Measurements from ENCODE around the gene SLC23A3. TPM values are rescaled to one million over a fixed set of nuclear protein-coding genes. Genes with fewer than 3 reads are reported as not detected.

SLC23A3 gene
- total RNA-seq, 4 donors from 2014 or later = 0.26 to 8.1 (median 1.8) TPM; not detected in 1

DNA sequence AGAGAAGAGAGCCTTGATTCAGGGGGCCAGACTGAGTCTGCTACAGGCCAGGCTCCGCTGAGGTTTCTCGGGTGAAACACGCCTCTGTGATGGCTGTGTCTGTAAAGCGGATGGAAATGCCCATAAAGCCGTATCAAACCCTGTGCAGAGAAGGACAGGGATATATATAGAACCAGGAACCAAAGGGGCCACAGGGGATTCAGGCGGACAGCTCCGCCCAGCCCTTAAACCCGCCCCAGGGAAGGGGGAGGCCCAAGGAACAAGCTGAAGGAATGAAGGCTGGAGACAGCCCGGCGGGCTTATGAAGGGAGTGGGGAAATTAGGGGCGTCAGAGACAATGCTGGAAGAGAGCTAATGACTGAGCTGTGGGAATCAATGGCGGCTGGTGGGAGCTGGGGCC lies 51.3 kb downstream of the SLC23A3 start:
- no peaks in the 10 kb centered on the region for H3K36me3 ChIP-seq
- H3K27ac ChIP-seq = no peak overlapping the region
- H3K4me1 ChIP-seq = no peaks in the 10 kb centered on the region
- intact Hi-C loops (cut with DNase I; ENCODE audit: low total_unique reads) = no loop called here
- no peak overlapping the region for H3K4me3 ChIP-seq
- H3K9me3 ChIP-seq = no peaks in the 10 kb centered on the region
- no peak for TF ChIP-seq POLR2A (IDR thresholded peaks at IDR 0.05)
- TF ChIP-seq, protein P1, sequence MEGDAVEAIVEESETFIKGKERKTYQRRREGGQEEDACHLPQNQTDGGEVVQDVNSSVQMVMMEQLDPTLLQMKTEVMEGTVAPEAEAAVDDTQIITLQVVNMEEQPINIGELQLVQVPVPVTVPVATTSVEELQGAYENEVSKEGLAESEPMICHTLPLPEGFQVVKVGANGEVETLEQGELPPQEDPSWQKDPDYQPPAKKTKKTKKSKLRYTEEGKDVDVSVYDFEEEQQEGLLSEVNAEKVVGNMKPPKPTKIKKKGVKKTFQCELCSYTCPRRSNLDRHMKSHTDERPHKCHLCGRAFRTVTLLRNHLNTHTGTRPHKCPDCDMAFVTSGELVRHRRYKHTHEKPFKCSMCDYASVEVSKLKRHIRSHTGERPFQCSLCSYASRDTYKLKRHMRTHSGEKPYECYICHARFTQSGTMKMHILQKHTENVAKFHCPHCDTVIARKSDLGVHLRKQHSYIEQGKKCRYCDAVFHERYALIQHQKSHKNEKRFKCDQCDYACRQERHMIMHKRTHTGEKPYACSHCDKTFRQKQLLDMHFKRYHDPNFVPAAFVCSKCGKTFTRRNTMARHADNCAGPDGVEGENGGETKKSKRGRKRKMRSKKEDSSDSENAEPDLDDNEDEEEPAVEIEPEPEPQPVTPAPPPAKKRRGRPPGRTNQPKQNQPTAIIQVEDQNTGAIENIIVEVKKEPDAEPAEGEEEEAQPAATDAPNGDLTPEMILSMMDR (IDR thresholded peaks at IDR 0.05) = no peak
- no peak for DNase-seq
- no peaks in the 10 kb centered on the region for H3K27me3 ChIP-seq

DNA sequence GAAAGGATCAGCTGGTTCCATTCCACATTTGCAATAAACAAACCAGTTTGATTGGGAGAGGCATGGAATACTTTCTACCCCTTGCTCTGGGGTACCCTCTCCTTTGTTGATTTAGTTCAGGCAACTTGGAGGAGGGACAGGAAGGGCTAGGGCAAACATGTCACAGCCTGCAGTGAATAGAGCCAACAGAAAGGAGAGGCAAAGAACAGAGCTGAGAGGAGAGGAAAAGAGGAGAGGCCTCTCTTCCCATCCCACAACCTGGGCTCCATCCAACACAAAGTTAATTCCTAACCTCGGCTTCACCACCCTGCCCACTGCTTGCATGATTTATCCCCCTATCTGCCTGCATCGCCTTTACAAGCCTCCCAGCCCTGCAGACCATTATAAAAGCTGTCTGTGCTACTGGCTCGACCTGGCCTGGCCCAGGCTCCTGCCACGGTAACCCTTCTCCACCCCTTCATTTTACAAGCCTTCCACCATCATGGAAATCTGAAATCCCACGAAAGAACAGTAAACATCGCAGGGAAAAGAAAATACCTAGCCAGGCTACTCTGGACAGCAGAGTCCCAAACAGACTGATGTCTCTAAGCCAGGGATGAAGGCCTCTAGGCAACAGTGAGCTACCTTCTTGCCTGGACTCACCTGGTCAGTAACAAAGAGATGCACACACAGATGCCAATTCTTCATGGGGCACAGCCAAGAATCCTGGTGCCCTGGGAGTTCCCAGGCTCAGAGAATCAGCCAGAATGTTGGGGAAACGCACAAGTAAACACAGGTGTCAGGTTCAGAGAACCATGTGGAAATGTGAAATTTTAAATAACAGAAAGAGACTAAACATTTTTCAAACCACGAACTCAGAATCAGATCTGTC lies 52.8 kb downstream of the SLC23A3 start:
- no peak overlapping the region for H3K27ac ChIP-seq
- H3K27me3 ChIP-seq = no peaks in the 10 kb centered on the region
- no peaks in the 10 kb centered on the region for H3K4me1 ChIP-seq
- TF ChIP-seq, protein P1 (IDR thresholded peaks at IDR 0.05) = no peak
- TF ChIP-seq POLR2A (IDR thresholded peaks at IDR 0.05) = no peak
- H3K9me3 ChIP-seq = no peaks in the 10 kb centered on the region
- DNase-seq = no peak
- no peaks in the 10 kb centered on the region for H3K36me3 ChIP-seq
- intact Hi-C loops (cut with DNase I; ENCODE audit: low total_unique reads) = no loop called here
- no peak overlapping the region for H3K4me3 ChIP-seq

DNA sequence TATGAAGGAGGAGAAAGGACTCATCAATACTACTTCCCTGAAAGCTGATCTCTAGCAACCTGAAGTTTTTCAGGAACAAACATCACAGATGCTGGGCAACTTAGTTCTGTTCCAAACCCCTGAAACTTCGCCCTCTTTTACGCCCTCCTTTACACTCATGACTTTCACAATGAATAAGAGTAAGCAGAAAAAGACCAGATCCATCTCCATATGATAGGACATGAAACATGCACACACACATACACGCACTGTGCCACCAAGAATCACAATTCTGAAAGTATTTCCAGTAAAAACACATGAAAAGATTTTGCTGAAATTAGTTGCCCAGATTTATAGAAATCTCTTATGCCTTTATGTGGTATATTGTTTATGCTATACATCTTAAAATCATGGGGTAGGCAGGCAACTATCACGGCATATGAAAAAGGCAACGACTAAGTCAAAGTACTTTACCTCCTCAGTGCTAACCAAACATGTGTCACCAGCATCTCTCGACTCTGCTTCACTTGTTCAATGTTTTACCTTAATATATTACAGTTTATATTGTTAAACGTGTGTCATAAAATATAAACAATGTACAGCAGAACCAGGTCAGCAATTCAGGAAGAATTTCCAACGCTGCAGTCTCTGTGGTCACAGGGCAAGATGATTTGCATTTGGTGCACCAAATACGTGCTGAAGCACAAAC lies 57.0 kb downstream of the SLC23A3 start:
- Histone ChIP-seq H3K4me3 (no peak overlapping the region), H3K36me3 (no peaks in the 10 kb centered on the region), H3K9me3 (no peaks in the 10 kb centered on the region), H3K27ac (no peak overlapping the region), H3K4me1 (no peaks in the 10 kb centered on the region), H3K27me3 (no peaks in the 10 kb centered on the region)
- intact Hi-C loops (cut with DNase I; ENCODE audit: low total_unique reads) = no loop called here
- TF ChIP-seq POLR2A (IDR thresholded peaks at IDR 0.05) = no peak
- TF ChIP-seq, protein P1 (IDR thresholded peaks at IDR 0.05) = no peak
- no peak for DNase-seq

DNA sequence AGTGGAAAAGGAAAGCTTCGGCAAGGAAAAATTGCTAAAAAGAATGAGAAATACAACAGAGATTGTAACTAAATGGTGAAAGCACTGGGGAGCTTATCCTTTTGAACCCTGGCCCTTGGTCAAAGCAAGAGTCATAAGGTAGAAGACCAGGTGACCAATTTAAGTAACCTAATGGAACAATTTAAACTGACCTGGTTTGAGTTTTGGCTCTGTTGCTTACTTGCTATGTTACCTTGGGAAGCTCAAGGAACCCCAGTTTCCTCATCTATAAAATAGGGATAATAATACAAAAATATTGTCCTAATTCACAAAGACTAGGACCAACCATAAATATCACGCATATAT lies 57.8 kb downstream of the SLC23A3 start:
- intact Hi-C loops (cut with DNase I; ENCODE audit: low total_unique reads) = no loop called here
- no peaks in the 10 kb centered on the region for H3K9me3 ChIP-seq
- DNase-seq = no peak

More for the DNA sequence above, 57.8 kb downstream of the SLC23A3 start:
- TF ChIP-seq, protein P1 (IDR thresholded peaks at IDR 0.05) = no peak
- no peak for TF ChIP-seq POLR2A (IDR thresholded peaks at IDR 0.05)
- Histone ChIP-seq H3K27me3 (no peaks in the 10 kb centered on the region), H3K27ac (no peak overlapping the region), H3K36me3 (no peaks in the 10 kb centered on the region), H3K4me3 (no peak overlapping the region), H3K4me1 (no peaks in the 10 kb centered on the region)

Other genes starting within 250 kb of the SLC23A3 start
- not detected for gene CDK5R2, start 210.4 kb downstream of the SLC23A3 start, total RNA-seq
- not detected for gene FEV, start 184.8 kb downstream of the SLC23A3 start, total RNA-seq
- gene CRYBA2, start 176.6 kb downstream of the SLC23A3 start, total RNA-seq = not detected
- 1 to 10 TPM in 3 of 4 donors, under 1 TPM in 1; 0.21 to 3.5 (median 1.9) TPM for gene CFAP65, start 128.5 kb downstream of the SLC23A3 start, total RNA-seq
- under 1 TPM in 1 of 4 donors, not detected in 3; 0.83 TPM for gene IHH, start 109.1 kb downstream of the SLC23A3 start, total RNA-seq
- 100 to 1,000 TPM in 1 of 4 donors, 10 to 100 TPM in 3; 15.0 to 162 (median 18.1) TPM for gene NHEJ1, start 9.2 kb downstream of the SLC23A3 start, total RNA-seq
- 10 to 100 TPM in 3 of 4 donors, 1 to 10 TPM in 1; 3.1 to 56.2 (median 35.8) TPM for gene CNPPD1, start 6.9 kb upstream of the SLC23A3 start, total RNA-seq
- 100 to 1,000 TPM in 1 of 4 donors, 10 to 100 TPM in 3; 18.2 to 216 (median 74.9) TPM for gene RETREG2, start 8.2 kb upstream of the SLC23A3 start, total RNA-seq
- 100 to 1,000 TPM in 1 of 4 donors, 10 to 100 TPM in 3; 21.7 to 212 (median 45.2) TPM for gene ZFAND2B, start 36.8 kb upstream of the SLC23A3 start, total RNA-seq
- 10 to 100 TPM in 3 of 4 donors, 1 to 10 TPM in 1; 7.1 to 37.6 (median 27.7) TPM for gene ABCB6, start 48.9 kb upstream of the SLC23A3 start, total RNA-seq
- 10 to 100 TPM; 21.5 to 53.5 (median 45.9) TPM for gene ATG9A, start 59.6 kb upstream of the SLC23A3 start, total RNA-seq
- 10 to 100 TPM; 31.8 to 57.6 (median 38.7) TPM for gene ANKZF1, start 59.8 kb upstream of the SLC23A3 start, total RNA-seq
- 10 to 100 TPM in 2 of 4 donors, 1 to 10 TPM in 2; 8.2 to 20.7 (median 10.9) TPM for gene GLB1L, start 75.4 kb upstream of the SLC23A3 start, total RNA-seq
- gene STK16, start 75.5 kb upstream of the SLC23A3 start, total RNA-seq = 10 to 100 TPM in 3 of 4 donors, 1 to 10 TPM in 1; 4.1 to 55.6 (median 18.0) TPM
- gene TUBA4B, start 83.2 kb upstream of the SLC23A3 start, total RNA-seq = under 1 TPM in 2 of 4 donors, not detected in 2; 0.43 to 0.83 TPM
- gene TUBA4A, start 83.9 kb upstream of the SLC23A3 start, total RNA-seq = 10 to 100 TPM in 2 of 4 donors, 1 to 10 TPM in 2; 3.7 to 32.3 (median 7.3) TPM
- gene DNAJB2, start 109.3 kb upstream of the SLC23A3 start, total RNA-seq = 10 to 100 TPM; 32.1 to 92.1 (median 69.1) TPM
- under 1 TPM in 2 of 4 donors, not detected in 2; 0.21 to 0.55 TPM for gene PTPRN, start 139.4 kb upstream of the SLC23A3 start, total RNA-seq
- not detected for gene RESP18, start 162.7 kb upstream of the SLC23A3 start, total RNA-seq
- gene DNPEP, start 217.9 kb upstream of the SLC23A3 start, total RNA-seq = 10 to 100 TPM; 35.9 to 93.7 (median 47.5) TPM
- gene DES, start 248.3 kb upstream of the SLC23A3 start, total RNA-seq = 1,000 to 10,000 TPM in 2 of 4 donors, 100 to 1,000 TPM in 2; 578 to 3,551 (median 1,628) TPM

All from uterus (tissue), 4 donors.